Midbrain (tissue), 1 donor: ENCODE measurements around the gene UBAC2.
"Not testable (repeated sequence)": the region's sequence is repeated elsewhere in the genome, so short reads cannot be mapped to it uniquely, and the experiment has no call there.

Experiments
- DNase-seq: peaks from one replicate; lab custom pipeline; 2025; lab: John Stamatoyannopoulos, UW

UBAC2 gene

DNA sequence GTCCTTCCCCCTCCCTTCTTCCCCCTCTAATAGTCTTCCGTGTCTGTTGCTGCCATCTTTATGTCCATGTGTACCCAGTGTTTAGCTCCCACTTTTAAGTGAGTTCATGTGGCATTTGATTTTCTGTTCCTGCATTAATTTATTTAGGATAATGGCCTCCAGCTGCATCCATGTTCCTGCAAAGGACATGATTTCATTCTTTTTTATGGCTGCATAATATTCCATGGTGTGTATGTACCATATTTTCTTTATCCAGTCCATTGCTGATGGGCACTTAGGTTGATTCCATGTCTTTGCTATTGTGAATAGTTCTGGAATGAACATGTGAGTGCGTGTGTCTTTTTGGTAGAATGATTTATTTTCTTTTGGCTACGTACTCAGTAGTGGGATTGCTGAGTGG is 48.5 kb downstream of the UBAC2 start:
- not testable (repeated sequence) for DNase-seq

DNA sequence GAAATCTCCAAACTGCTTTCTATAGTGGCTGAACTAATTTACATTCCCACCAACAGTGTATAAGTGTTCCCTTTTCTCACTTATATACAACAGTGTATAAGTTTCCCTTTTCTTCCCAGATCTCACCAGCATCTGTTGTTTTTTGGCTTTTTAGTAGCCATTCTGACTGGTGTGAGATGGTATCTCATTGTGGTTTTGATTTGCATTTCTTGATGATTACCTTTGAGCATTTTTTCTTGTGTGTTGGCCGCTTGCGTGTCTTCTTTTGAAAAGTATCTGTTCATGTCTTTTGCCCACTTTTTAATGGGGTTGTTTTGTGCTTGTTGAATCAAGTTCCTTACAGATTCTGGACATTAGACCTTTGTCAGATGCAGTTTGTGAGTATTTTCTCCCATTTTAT is 49.0 kb downstream of the UBAC2 start:
- not testable (repeated sequence) for DNase-seq

DNA sequence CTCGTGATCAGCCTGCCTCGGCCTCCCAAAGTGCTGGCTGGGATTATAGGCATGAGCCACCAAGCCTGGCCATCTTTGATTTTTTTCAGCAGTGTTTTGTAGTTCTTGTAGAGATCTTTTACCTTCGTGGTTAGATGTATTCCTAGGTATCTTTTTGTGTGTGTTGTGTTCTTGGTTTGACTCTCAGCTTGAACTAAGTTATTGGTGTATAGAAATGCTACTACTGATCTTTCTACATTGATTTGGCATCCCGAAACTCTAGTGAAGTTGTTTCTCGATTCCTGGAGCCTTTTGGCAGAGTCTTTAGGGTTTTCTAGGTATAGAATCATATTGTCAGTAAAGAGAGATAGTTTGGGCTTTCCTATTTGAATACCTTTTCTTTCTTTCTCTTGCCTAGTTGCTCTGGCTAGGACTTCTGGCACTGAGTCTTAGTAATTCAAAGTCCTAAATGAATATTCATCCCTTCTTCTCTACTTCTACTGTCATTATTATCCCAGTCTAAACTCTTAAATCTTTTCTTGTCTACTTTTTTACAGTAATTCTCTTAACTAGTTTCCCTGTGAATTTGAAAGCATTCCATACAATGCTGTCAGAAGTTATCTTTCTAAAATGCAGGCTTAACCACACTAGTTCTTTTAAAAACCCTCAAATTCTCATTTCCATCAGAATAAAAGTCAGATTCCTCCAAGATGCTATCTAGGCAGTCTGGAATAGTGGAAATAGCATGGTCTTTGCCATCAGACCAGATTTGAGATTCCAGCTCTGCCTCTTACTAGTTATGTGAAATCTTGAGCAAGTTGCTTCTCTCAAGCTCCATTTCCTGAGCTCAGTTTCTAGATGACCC is 50.5 kb downstream of the UBAC2 start:
- DNase-seq = no peak

DNA sequence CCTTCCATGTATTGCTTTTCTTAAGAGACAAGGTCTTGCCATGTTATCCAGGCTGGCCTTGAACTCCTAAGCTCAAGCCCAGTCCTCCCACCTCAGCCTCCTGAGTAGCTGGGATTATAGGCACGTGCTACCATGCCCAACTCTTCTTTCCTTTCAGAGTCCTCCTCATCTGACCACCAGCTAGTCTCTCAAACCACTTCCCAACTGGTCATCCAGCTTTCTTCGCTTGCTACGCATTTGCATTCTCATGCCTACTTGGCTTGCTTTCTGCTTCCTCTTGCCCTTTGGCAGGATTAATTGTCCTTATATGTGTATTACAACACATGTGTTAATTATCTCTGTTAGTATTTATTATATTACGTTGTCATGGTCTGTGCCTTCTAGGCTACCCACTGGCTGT is 51.3 kb downstream of the UBAC2 start:
- DNase-seq = no peak

DNA sequence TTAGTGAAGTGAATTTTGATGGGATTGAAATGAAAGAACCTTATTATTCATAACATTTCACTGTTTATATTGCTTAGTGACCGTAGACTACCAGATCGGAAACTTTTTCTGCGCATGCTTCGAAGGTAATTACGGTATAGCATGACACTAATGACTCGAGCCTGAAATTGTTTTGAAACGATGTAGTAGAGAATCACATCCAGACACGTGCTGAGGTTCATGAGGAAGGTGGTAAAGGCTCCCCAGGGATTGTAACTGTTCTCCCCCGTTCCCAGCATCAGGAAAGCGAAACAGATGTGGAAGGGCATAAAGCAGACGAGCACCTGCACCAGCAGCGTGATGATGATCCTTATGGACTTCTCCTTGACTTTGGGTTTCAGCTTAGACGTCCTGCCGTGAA is 54.2 kb downstream of the UBAC2 start:
- DNase-seq = no peak

DNA sequence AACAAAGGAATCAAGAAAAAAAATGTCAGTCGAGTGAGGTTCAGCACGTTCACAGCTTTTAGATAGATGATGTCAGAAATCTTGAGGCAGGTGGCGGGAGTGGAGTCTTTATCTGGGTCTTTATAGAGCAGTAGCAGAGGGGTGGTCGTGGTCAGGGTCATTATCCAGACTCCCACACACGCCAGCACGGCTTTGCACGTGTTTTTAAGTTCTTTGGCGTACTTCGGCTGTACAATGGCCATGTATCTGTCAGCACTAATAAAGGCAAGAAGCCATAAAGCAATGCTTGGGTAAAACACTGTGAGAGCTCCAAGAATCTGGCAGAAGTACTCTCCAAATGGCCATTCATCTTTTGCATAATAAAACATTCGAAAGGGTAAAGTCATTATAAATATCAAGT is 54.6 kb downstream of the UBAC2 start:
- DNase-seq = no peak

DNA sequence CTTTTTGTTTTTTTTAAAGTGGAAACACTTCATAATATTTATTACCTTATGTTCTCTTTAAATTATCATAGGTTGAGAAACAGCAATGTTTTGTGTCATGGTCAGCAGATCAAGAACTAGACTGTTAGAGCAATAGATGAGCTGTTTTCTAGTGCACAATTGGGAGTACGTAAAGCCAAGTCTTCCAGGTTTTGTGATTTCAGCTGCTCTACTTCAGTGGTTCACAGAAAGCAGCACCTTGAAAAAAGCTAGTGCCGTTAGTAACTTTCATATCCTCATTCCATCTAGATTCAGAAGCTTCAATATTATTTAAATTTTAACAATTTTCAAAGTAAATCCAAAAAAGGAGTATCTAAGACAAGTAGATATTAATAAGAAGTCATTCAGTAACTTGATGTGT is 55.6 kb downstream of the UBAC2 start:
- no peak for DNase-seq

DNA sequence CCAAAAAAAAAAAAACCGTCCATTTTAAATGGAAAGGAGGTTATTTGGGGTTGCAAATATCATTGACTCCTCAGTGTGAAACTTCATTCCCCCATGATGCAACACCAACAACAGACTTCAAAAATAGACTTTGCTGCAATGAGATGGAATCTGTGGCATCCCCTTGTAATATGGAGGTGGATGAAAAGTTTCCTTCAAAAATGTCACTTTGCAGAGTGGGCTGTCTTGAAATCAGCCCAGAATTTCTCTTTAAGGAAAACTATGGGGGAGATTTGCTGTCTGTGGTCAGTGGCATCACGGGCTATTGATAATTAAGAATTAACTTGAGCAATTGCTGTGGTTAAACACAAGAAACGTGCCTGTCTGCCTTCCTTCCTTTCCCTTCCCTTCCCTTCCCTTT is 56.1 kb downstream of the UBAC2 start:
- no peak for DNase-seq

DNA sequence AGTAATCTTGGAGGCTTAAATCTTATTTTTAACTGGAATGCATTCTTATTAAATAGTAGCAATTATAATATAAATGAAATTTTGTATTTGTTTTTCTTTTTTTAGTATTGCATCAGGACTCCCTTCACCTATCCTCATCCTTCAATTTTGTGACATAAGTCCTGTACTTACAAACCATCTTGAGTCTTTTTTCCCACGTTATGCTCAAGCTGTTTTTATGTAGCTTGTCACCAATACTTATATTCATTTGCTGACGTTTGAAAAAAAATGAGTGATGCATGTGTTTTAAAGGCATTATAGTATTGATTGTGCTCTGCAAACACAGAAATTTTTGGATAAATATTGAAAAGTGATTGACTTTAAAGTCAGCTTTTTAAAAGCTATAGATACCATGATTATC is 56.6 kb downstream of the UBAC2 start:
- no peak for DNase-seq

DNA sequence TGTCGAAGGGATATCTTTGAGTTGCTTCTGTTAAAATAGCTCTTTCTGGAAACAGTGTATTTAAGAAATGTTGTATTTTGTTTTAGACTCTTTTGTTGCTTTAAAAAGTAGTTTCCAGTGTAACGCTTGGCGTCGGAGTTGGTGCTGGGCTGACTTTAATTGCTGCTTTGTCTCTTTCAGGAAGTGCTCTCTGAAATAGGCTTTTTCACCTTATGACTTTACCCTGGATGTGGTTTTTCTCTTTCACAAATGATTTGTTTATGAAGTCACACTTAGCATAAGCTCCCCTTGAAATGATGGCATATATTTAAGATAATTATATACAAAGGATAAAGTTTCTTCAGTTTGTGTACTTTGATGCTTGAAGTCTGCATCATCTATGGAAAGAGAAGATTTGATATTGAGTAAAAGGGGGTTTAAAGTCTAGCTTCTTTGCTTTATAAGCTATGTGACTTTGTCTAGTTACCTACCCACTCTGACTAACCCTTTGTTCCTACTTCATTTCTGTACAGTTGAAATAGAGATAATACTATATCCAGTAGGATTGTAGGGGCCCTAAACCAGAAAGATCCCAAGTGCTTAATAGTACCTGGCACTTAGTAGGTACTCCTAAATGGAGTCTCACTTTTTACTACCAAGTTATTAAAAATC is 57.7 kb downstream of the UBAC2 start, which contains the start of gene GPR18:
Gene GPR18 (minus strand): TSS at position 170 of the 651 bp plus-strand sequence. CDS start 2,507 bp downstream, outside the sequence.
- DNase-seq = no peak

DNA sequence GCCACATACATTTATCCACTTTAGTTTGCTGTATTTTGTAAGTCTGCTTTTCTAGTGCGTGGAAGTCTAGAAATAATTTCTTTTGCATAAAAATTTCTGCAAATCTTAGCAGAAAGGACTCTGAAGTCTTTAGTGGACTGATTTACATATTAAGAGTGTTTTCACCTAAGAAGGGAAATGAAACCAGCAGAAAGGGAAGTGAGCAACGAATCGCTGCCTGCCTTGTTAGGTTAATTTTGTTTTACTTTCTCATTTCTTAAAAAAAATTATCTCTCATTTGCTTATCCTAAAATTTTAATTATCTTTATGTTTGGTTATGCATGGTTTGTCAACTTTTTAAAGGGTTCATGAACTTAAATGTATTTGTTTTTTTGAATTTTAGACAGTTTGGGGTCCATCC is 58.3 kb downstream of the UBAC2 start:
- no peak for DNase-seq

DNA sequence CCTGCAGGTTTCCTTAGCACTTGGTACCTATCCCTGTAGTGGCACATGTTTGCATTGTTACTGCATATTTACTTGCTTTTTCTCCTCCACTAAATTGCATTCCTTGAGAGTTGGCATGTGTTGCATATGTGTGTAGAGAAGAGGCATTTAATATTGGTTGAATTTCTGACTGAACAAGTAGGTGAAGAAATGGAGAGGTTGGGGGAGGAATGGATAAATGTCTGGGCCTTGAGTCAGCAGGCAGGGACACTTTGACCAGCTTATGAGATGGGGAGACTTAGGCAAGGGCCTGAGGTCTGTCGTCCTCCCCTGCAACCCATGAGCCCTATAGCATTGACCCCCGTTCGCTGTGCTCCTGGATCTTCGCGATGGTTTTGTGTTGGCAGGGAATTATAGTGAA is 59.6 kb downstream of the UBAC2 start:
- DNase-seq = no peak

DNA sequence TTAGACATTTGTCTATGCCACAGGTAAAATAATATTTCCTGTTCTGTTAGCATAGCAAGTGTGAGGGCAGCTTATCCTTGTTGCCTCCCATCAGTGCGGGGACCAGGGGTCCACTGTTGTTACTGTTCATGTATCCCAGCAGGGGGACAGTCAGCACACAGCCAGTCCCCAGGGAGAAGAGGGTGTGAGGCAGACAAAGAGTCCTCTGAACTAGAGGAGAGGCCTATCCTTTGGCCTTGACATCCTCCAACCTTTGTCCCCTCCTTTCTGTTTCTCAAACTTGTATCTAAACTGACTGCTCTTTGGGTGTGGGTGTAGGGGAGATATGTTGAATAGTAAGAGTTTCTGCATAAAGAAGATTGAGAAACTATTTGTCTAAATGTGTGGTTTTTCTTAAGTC is 60.4 kb downstream of the UBAC2 start:
- no peak for DNase-seq

DNA sequence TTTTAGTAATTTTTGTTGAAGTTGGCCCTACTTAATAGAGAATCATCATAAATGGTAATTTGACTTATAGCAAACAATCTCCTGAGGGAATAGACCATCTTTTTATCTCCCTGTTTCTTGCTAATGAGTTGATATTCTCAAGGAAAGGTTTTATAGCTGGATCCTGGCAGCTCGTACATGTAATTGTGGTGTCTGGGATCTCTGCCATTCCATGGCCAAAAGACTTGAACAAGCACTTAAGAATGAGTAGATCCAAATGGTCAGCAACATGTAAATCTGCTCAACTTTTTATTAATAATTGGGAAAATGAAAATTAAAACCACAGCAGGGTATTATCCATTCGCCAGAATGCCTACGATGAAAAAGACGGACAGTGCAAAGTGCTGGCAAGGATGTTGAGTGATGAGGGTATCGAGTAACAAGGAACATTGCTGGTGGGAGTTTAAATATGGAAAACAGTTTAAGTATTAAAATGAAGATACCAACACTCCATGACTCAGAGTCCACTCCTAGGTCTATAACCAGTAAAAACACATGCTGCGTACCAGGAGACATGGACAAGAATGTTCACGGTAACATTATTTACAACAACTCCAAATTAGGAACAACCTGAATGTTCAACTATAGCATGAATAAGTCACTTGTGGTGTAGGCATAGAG is 62.6 kb downstream of the UBAC2 start:
- no peak for DNase-seq

DNA sequence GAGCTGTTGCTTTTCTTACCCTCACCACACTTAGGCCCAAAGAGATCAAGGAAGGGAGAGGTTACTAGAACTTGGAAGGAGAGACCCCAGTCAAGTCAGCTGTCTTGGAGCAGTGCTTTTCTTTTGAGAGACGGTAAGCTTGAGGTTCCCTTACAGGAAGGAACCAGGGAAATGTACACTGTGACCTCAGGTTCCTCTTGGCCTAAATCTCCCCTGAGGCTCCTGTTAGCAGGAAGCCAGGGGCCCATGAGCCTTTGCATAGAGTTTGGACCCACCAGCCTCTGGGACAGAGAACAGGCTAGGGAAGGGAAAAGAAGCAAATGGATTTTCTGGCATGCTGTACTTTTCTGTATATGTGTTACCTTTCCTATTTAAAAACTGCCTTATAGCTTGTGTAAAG is 63.4 kb downstream of the UBAC2 start:
- no peak for DNase-seq

DNA sequence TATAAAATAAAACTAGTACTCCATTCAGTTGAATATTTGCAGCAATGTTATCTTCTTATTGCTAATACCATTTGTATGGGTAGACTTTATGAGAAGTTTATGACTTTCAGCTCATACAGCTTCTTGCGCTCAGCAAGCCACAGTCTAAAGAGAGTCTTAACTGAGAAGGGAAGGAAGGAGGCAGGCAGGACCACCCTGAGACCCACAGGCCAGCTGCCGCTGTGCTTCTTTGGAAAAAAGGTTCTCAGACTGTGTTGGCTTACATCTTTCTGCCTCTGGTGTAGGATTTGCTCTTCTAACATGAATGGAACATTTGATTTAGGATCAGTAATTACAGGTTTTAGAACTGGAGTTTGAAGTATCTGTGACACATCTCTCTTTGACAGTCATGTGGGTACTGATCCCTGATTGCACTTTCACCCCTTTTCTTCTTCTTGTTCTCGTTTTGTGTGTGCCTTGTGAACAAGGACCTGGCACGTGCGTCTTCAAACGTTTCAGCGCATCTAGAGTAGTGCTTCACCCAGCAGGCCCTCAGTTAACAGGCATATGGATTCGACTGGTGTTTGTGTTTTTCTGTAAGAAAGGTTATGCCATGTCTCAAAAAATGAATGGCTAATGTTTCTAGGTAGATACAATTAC is 64.6 kb downstream of the UBAC2 start:
- no peak for DNase-seq

DNA sequence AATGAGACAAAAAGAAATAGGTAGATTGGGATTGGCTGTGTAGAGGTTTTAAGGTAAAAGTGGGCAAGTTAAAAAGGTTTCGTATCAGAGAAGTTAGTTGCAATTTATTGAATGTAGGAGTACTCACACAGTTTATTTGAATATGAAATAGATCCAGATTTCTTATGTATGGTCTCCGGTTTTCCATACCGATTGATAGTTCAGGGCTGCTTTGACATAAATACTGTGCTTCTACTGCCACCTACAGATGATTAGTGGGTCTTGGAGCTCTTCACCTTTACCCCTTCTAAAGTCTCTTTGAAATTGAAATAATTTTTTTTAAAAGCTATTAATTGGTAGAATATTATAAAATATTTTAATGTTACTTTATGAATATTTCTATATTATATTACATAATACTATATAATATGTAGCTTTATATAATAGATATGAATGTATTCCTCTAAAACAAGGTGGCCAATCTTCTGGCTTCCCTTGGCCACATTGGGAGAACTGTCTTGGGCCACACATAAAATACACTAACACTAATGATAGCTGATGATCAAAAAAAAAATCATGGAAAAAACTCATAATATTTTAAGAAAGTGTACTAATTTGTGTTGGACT is 65.3 kb downstream of the UBAC2 start:
- peak; percentile 56 for DNase-seq

DNA sequence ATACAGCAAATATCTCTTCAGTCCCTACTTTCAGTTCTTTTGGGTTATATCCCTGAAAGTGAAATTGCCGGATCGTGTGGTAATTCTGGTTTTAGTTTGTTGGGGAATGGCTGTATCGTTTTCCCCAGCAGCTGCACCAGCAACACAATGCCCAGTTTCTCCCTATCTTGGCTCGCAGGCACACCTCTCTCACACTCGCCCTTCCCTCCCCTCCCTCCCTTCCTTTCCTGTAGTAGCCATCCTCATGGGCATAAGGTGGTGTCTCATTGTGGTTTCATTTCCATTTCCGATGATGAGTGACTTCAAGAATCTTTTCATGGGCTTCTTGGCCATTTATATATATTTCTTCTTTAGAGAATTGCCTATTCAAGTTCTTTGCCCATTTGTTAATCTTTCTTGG is 66.2 kb downstream of the UBAC2 start:
- no peak for DNase-seq

DNA sequence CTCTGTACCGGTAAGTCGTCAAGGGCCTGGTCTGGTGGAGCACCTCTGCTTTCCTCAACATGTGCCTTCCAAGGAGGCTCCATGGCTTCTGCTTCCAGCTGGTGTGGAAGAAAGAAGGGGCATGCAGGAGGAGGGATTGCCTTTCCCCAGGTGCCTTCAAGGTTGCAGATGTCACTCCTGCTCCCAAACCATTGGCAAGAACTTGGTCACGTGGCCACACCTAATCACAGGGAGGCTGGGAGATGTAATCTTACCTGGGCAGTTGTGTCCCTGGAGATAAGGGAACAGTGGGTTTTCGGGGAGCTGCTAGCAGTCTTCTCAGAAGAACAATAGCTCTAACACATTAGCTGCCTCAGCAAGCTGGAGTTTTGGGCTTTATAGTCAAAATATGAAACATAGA is 67.3 kb downstream of the UBAC2 start:
- no peak for DNase-seq

DNA sequence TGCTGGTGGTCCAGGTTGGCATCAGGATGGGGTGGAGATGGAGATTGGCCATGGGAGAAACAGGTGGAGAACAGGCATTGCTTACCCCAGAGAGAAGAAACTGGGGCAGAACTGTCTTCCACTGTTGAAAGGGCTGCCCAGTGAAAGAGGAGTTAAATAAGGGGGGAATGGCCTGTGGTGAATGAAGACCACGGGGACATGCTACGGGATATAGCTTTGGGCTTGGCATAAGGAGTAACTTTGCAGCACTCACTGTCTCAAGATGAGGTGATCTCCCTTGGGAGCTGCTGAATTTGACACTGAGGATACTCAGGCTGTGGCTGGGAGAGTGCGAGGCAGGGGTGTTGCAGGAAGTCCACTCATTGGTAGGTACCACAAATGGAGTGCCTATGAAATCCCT is 68.2 kb downstream of the UBAC2 start:
- no peak for DNase-seq

DNA sequence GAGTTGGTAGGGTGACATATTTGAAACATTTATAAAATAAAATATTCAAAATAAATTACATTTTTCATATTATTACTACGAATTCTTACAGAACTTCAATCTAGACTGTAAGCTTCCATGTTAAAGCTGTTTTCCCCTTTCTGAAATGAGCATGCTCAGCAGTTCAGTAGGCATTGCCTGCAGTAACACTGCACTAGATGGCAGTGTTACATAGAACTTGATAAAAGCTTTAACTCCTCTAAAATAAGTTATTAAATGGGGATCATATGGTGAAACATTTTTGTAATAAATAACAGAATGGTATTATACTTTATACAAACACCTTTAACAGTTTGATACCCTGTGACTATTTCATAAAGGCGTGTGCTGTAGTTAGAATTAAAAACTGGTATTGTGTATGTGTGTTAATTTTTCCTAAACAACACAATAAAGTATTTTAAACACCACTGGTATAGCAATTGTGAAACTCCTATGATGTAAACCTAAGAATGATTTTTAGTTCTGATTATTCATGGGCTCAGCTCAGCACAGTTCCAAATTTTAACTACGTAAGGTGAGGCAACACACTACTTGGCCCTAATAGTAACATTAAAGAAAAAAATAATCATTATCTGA is 69.1 kb downstream of the UBAC2 start:
- peak; percentile 52 for DNase-seq

DNA sequence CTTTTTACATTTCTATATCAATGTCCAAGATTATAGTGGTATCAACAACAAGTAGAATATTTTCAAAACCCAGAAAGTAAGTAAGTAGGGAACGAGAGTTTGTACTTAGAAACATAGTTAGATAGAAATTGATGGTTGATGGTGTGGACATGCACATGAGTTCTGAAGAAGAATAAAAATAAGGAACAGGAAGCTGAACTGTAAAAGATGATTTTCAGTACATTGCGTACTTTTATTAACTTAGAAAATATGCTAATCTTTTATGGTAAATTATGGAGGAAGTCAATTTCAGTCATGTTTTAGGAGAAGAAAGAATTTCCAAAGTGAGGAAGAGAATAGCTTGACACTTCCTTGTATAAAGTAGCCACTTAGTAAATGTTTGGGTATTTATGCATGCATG is 69.9 kb downstream of the UBAC2 start:
- no peak for DNase-seq
